Activated T-cell treated with anti-CD3 and anti-CD28 coated beads for 1 hour (primary cell): ENCODE data around the gene EHD1.
A peak's percentile ranks its signal among the peaks of the same experiment; 100 is the strongest.

Experiments used
- DNase-seq: peaks from one replicate; pipeline ENCODE4 v3.0.0-alpha.2; 2020; ENCODE audit warnings: low read depth

Gene EHD1

GRCh38 chr11:64909653-64910343 lies 31.4 kb upstream of the EHD1 start:
- no peak for DNase-seq

GRCh38 chr11:64908766-64909165 lies 30.3 kb upstream of the EHD1 start:
- DNase-seq = no peak

- DNase-seq = no peak
Measured at GRCh38 chr11:64906314-64906635, 27.9 kb upstream of the EHD1 start.

GRCh38 chr11:64905516-64906313 lies 27.3 kb upstream of the EHD1 start:
- DNase-seq = no peak

- no peak for DNase-seq
Measured at GRCh38 chr11:64903291-64903833, 24.9 kb upstream of the EHD1 start.

GRCh38 chr11:64902102-64902900 lies 23.9 kb upstream of the EHD1 start:
- no peak for DNase-seq

- DNase-seq = no peak
Measured at GRCh38 chr11:64900774-64901173, 22.4 kb upstream of the EHD1 start.

GRCh38 chr11:64900263-64900678 lies 21.9 kb upstream of the EHD1 start:
- DNase-seq = peak; percentile 45

- DNase-seq = no peak
Measured at GRCh38 chr11:64898541-64898940, 20.1 kb upstream of the EHD1 start.

- DNase-seq = no peak
Measured at GRCh38 chr11:64898076-64898445, 19.6 kb upstream of the EHD1 start.

GRCh38 chr11:64897381-64898075 lies 19.1 kb upstream of the EHD1 start:
- DNase-seq = no peak

GRCh38 chr11:64896448-64897022 lies 18.1 kb upstream of the EHD1 start:
- DNase-seq = no peak

- no peak for DNase-seq
Measured at GRCh38 chr11:64894812-64895452, 16.5 kb upstream of the EHD1 start.

- DNase-seq = peak; percentile 93
Measured at GRCh38 chr11:64894070-64894811, 15.8 kb upstream of the EHD1 start.

GRCh38 chr11:64893194-64894069 lies 15.0 kb upstream of the EHD1 start:
- DNase-seq = no peak

- DNase-seq = no peak
Measured at GRCh38 chr11:64892838-64893193, 14.4 kb upstream of the EHD1 start.

GRCh38 chr11:64892411-64892831 lies 14.0 kb upstream of the EHD1 start:
- no peak for DNase-seq

GRCh38 chr11:64891880-64892279 lies 13.5 kb upstream of the EHD1 start:
- no peak for DNase-seq

- DNase-seq = no peak
Measured at GRCh38 chr11:64891215-64891848, 12.9 kb upstream of the EHD1 start.
